K562 treated with DMSO at 1 percent for 24 hours (cell line): ENCODE measurements around the gene C3orf62. TPM values are rescaled to one million over a fixed set of nuclear protein-coding genes. Genes with fewer than 3 reads are reported as not detected.

Experiments used
- total RNA-seq: library from RNA; unstranded; fragments of 300-600 nt; gene quantifications from 2 replicates; pipeline ENCODE4 v1.2.3, GENCODE V29; 2022; ENCODE audit warnings: low read depth; ENCODE audit not compliant: insufficient read depth

The C3orf62 gene
- total RNA-seq, result 4.0 and 6.1 TPM in 2 replicates

GRCh38 chr3:49276475-49277382 lies at the start of gene C3orf62:
C3orf62 (minus strand) TSS chr3:49277232; CDS start chr3:49276872, 360 bp downstream.

Other genes starting within 250 kb of the C3orf62 start
- gene IMPDH2, start 247.8 kb downstream of the C3orf62 start, total RNA-seq, result 231 and 234 TPM in 2 replicates
- gene QRICH1, start 183.2 kb downstream of the C3orf62 start, total RNA-seq, result 37.9 and 40.6 TPM in 2 replicates
- gene QARS1, start 172.5 kb downstream of the C3orf62 start, total RNA-seq, result 615 and 618 TPM in 2 replicates
- 55.9 and 58.4 TPM in 2 replicates for gene USP19, start 156.4 kb downstream of the C3orf62 start, total RNA-seq
- gene LAMB2, start 144.2 kb downstream of the C3orf62 start, total RNA-seq, result 33.5 and 36.3 TPM in 2 replicates
- 15.7 and 17.0 TPM in 2 replicates for gene CCDC71, start 110.9 kb downstream of the C3orf62 start, total RNA-seq
- gene KLHDC8B, start 105.6 kb downstream of the C3orf62 start, total RNA-seq, result 46.2 and 53.9 TPM in 2 replicates
- 14.1 and 14.5 TPM in 2 replicates for gene USP4, start 62.8 kb upstream of the C3orf62 start, total RNA-seq
- not detected in 2 replicates for gene GPX1, start 81.1 kb upstream of the C3orf62 start, total RNA-seq
- gene RHOA, start 134.7 kb upstream of the C3orf62 start, total RNA-seq, result 210 and 212 TPM in 2 replicates
- gene TCTA, start 135.2 kb upstream of the C3orf62 start, total RNA-seq, result 13.1 and 15.0 TPM in 2 replicates
- gene AMT, start 145.2 kb upstream of the C3orf62 start, total RNA-seq, result 2.1 and 2.5 TPM in 2 replicates
- 6.8 and 7.0 TPM in 2 replicates for gene NICN1, start 152.1 kb upstream of the C3orf62 start, total RNA-seq
- gene DAG1, start 193.0 kb upstream of the C3orf62 start, total RNA-seq, result 12.3 and 13.2 TPM in 2 replicates